ENCODE results near the gene CDON.
A peak's percentile ranks its signal among the peaks of the same experiment; 100 is the strongest.

Gene CDON

GRCh38 chr11:126100716-126101115, 38.0 kb upstream of the CDON start:
- Mint-ChIP-seq H3K4me3 (no peak overlapping the region), H3K27ac (no peak overlapping the region), H3K9me3 (no peaks in the 10 kb centered on the region), H3K4me1 (no peaks in the 10 kb centered on the region), H3K36me3 (no peaks in the 10 kb centered on the region), H3K27me3 (peaks cover 38% of the 10 kb centered on the region)
- DNase-seq = no peak
- CTCF ChIA-PET = interaction anchor here (1.1 kb wide), 1 partner anchor 36 kb away, joined by 3 read pairs; no protein-coding TSS in a partner anchor

- no peaks in the 10 kb centered on the region for H3K9me3 Mint-ChIP-seq
- no peaks in the 10 kb centered on the region for H3K4me1 Mint-ChIP-seq
- H3K36me3 Mint-ChIP-seq = no peaks in the 10 kb centered on the region
- DNase-seq = no peak
- H3K27ac Mint-ChIP-seq = no peak overlapping the region
- no peak overlapping the region for H3K4me3 Mint-ChIP-seq
- peaks cover 32% of the 10 kb centered on the region for H3K27me3 Mint-ChIP-seq
- CTCF ChIA-PET = no interaction called here
Measured at GRCh38 chr11:126098204-126098769, 35.6 kb upstream of the CDON start.

GRCh38 chr11:126095745-126096144, 33.1 kb upstream of the CDON start:
- H3K27ac Mint-ChIP-seq = no peak overlapping the region
- CTCF ChIA-PET = no interaction called here
- no peaks in the 10 kb centered on the region for H3K4me1 Mint-ChIP-seq
- H3K9me3 Mint-ChIP-seq = no peaks in the 10 kb centered on the region
- no peak overlapping the region for H3K4me3 Mint-ChIP-seq
- peaks cover 17% of the 10 kb centered on the region for H3K27me3 Mint-ChIP-seq
- H3K36me3 Mint-ChIP-seq = no peaks in the 10 kb centered on the region
- no peak for DNase-seq

GRCh38 chr11:126090452-126090851, 27.8 kb upstream of the CDON start:
- no peak overlapping the region for H3K27ac Mint-ChIP-seq
- no peak overlapping the region for H3K4me3 Mint-ChIP-seq
- peaks cover 7% of the 10 kb centered on the region for H3K27me3 Mint-ChIP-seq
- CTCF ChIA-PET = no interaction called here
- no peaks in the 10 kb centered on the region for H3K36me3 Mint-ChIP-seq
- peaks cover 1% of the 10 kb centered on the region for H3K4me1 Mint-ChIP-seq
- no peak for DNase-seq
- no peaks in the 10 kb centered on the region for H3K9me3 Mint-ChIP-seq

- no peaks in the 10 kb centered on the region for H3K9me3 Mint-ChIP-seq
- CTCF ChIA-PET = no interaction called here
- H3K27me3 Mint-ChIP-seq = peaks cover 3% of the 10 kb centered on the region
Measured at GRCh38 chr11:126088999-126089398, 26.3 kb upstream of the CDON start.

GRCh38 chr11:126086248-126086647, 23.6 kb upstream of the CDON start:
- Mint-ChIP-seq H3K4me1 (peaks cover 29% of the 10 kb centered on the region), H3K27ac (no peak overlapping the region)

More at GRCh38 chr11:126088999-126089398, 26.3 kb upstream of the CDON start:
- DNase-seq = no peak
- no peaks in the 10 kb centered on the region for H3K36me3 Mint-ChIP-seq
- no peak overlapping the region for H3K4me3 Mint-ChIP-seq
- peaks cover 15% of the 10 kb centered on the region for H3K4me1 Mint-ChIP-seq
- no peak overlapping the region for H3K27ac Mint-ChIP-seq

GRCh38 chr11:126084608-126084912, 21.9 kb upstream of the CDON start:
- H3K9me3 Mint-ChIP-seq = no peaks in the 10 kb centered on the region
- CTCF ChIA-PET = interaction anchor here (0.8 to 1.4 kb wide), 2 partner anchors 109 to 145 kb away, joined by 3 to 8 read pairs; no protein-coding TSS in a partner anchor
- peak overlapping the region; percentile 91 for H3K27ac Mint-ChIP-seq
- peaks cover 3% of the 10 kb centered on the region for H3K27me3 Mint-ChIP-seq
- peak overlapping the region; percentile 29 for H3K4me3 Mint-ChIP-seq
- H3K36me3 Mint-ChIP-seq = no peaks in the 10 kb centered on the region
- no peak for DNase-seq
- peaks cover 29% of the 10 kb centered on the region for H3K4me1 Mint-ChIP-seq

More at GRCh38 chr11:126086248-126086647, 23.6 kb upstream of the CDON start:
- DNase-seq = no peak
- Mint-ChIP-seq H3K36me3 (no peaks in the 10 kb centered on the region), H3K4me3 (no peak overlapping the region), H3K27me3 (peaks cover 3% of the 10 kb centered on the region), H3K9me3 (no peaks in the 10 kb centered on the region)
- CTCF ChIA-PET = no interaction called here

- Mint-ChIP-seq H3K27me3 (peaks cover 3% of the 10 kb centered on the region), H3K36me3 (no peaks in the 10 kb centered on the region), H3K4me3 (peak overlapping the region; percentile 29), H3K4me1 (peaks cover 29% of the 10 kb centered on the region), H3K27ac (peak overlapping the region; percentile 91), H3K9me3 (no peaks in the 10 kb centered on the region)
- CTCF ChIA-PET = interaction anchor here (0.7 to 1.4 kb wide), 5 partner anchors 29 to 396 kb away, joined by 3 to 8 read pairs (median 3); no protein-coding TSS in a partner anchor
- DNase-seq = peak; percentile 72
Measured at GRCh38 chr11:126083829-126084607, 21.4 kb upstream of the CDON start.

GRCh38 chr11:126082251-126083109, 19.8 kb upstream of the CDON start:
- H3K4me1 Mint-ChIP-seq = peaks cover 29% of the 10 kb centered on the region
- no peak for DNase-seq
- H3K27me3 Mint-ChIP-seq = peaks cover 6% of the 10 kb centered on the region
- H3K9me3 Mint-ChIP-seq = no peaks in the 10 kb centered on the region
- no peak overlapping the region for H3K4me3 Mint-ChIP-seq
- CTCF ChIA-PET = interaction anchor here (0.6 to 1.4 kb wide), 2 partner anchors 141 to 1126 kb away, joined by 3 to 4 read pairs; no protein-coding TSS in a partner anchor
- no peak overlapping the region for H3K27ac Mint-ChIP-seq
- no peaks in the 10 kb centered on the region for H3K36me3 Mint-ChIP-seq

- Mint-ChIP-seq H3K36me3 (no peaks in the 10 kb centered on the region), H3K4me1 (peaks cover 29% of the 10 kb centered on the region), H3K9me3 (no peaks in the 10 kb centered on the region), H3K27ac (no peak overlapping the region), H3K4me3 (no peak overlapping the region), H3K27me3 (peaks cover 10% of the 10 kb centered on the region)
- DNase-seq = no peak
- CTCF ChIA-PET = interaction anchor here (0.6 kb wide), 1 partner anchor 1125 kb away, joined by 3 read pairs; no protein-coding TSS in a partner anchor
Measured at GRCh38 chr11:126081915-126082250, 19.2 kb upstream of the CDON start.

- Mint-ChIP-seq H3K4me3 (no peak overlapping the region), H3K4me1 (peaks cover 27% of the 10 kb centered on the region), H3K27ac (no peak overlapping the region), H3K36me3 (no peaks in the 10 kb centered on the region), H3K9me3 (no peaks in the 10 kb centered on the region), H3K27me3 (peaks cover 25% of the 10 kb centered on the region)
- CTCF ChIA-PET = no interaction called here
- DNase-seq = no peak
Measured at GRCh38 chr11:126080161-126080941, 17.7 kb upstream of the CDON start.

- peaks cover 21% of the 10 kb centered on the region for H3K4me1 Mint-ChIP-seq
Measured at GRCh38 chr11:126079621-126080124, 17.0 kb upstream of the CDON start.

GRCh38 chr11:126076641-126077040, 14.0 kb upstream of the CDON start:
- Mint-ChIP-seq H3K36me3 (no peaks in the 10 kb centered on the region), H3K9me3 (no peaks in the 10 kb centered on the region), H3K27ac (no peak overlapping the region), H3K27me3 (peaks cover 41% of the 10 kb centered on the region), H3K4me1 (no peaks in the 10 kb centered on the region), H3K4me3 (no peak overlapping the region)
- CTCF ChIA-PET = interaction anchor here (0.9 kb wide), 1 partner anchor 13 kb away, joined by 3 read pairs; no protein-coding TSS in a partner anchor
- no peak for DNase-seq

More at GRCh38 chr11:126079621-126080124, 17.0 kb upstream of the CDON start:
- no peak overlapping the region for H3K27ac Mint-ChIP-seq
- no peak for DNase-seq
- peaks cover 32% of the 10 kb centered on the region for H3K27me3 Mint-ChIP-seq
- no peak overlapping the region for H3K4me3 Mint-ChIP-seq
- H3K9me3 Mint-ChIP-seq = no peaks in the 10 kb centered on the region
- no peaks in the 10 kb centered on the region for H3K36me3 Mint-ChIP-seq
- CTCF ChIA-PET = no interaction called here

Data from activated naive CD4-positive, alpha-beta T cell treated with anti-CD3 and anti-CD28 coated beads, Interleukin-2, amount 10 ng/mL, durations not matched to agents 7 days and 5 days (primary cell).